A673 (cell line): ENCODE measurements around the gene LCMT1. TPM values are rescaled to one million over a fixed set of nuclear protein-coding genes. Genes with fewer than 3 reads are reported as not detected.

Experiments used
- BruUV-seq: library from RNA; stranded (reverse); fragments of 400-500 nt; replicated peaks from 2 replicates; lab custom pipeline; 2021; lab: Mats Ljungman, UMichigan
- CTCF ChIA-PET: fragments of 300-600 bp; sonication (Branson Sonifier 250); formaldehyde crosslinking; loops from one replicate; lab custom pipeline; 2022; ENCODE audit warnings: antibody characterized with exemption; lab: Charles Lee
- POLR2A ChIA-PET: fragments of 300-600 bp; sonication (Branson Sonifier 250); formaldehyde crosslinking; loops from one replicate; lab custom pipeline; 2022; ENCODE audit warnings: antibody characterized with exemption; ENCODE audit not compliant: low non-redundant PET; lab: Charles Lee
- DNase-seq: peaks from one replicate; pipeline ENCODE4 v3.0.0-alpha.2; 2015; ENCODE audit warnings: low spot score
- H3K27ac ChIP-seq: fragments of 200-600 bp; sonication (generic); 2 replicates; pipeline ENCODE4 v1.5.1; 2016; ENCODE audit warnings: mixed run types, low read depth, mild to moderate bottlenecking, mixed read lengths, antibody characterized with exemption, low read length; ENCODE audit not compliant: poor library complexity, severe bottlenecking
- H3K27me3 ChIP-seq: fragments of 200-600 bp; sonication (generic); replicated peaks from 2 replicates; pipeline ENCODE4 v1.6.1; 2017; ENCODE audit warnings: mixed run types, low read depth, mild to moderate bottlenecking, mixed read lengths, antibody characterized with exemption, low read length; ENCODE audit not compliant: insufficient read depth, poor library complexity
- H3K36me3 ChIP-seq: fragments of 200-600 bp; sonication (generic); 2 replicates; pipeline ENCODE4 v1.6.1; 2016; ENCODE audit warnings: mixed run types, mild to moderate bottlenecking, mixed read lengths, antibody characterized with exemption, low read length; ENCODE audit not compliant: insufficient read depth, poor library complexity, severe bottlenecking
- H3K4me1 ChIP-seq: fragments of 200-600 bp; sonication (generic); 2 replicates; pipeline ENCODE4 v1.6.1; 2017; ENCODE audit warnings: mixed run types, mild to moderate bottlenecking, mixed read lengths, antibody characterized with exemption, low read length; ENCODE audit not compliant: insufficient read depth, poor library complexity, severe bottlenecking
- H3K4me3 ChIP-seq: fragments of 200-600 bp; sonication (generic); 2 replicates; pipeline ENCODE4 v1.5.1; 2016; ENCODE audit warnings: low read depth, mixed run types, mild to moderate bottlenecking, mixed read lengths, low read length; ENCODE audit not compliant: poor library complexity, severe bottlenecking
- H3K9me3 ChIP-seq: fragments of 200-600 bp; sonication (generic); 2 replicates; pipeline ENCODE4 v1.6.1; 2016; ENCODE audit warnings: mixed run types, low read depth, mild to moderate bottlenecking, mixed read lengths, antibody characterized with exemption, low read length; ENCODE audit not compliant: poor library complexity, severe bottlenecking
- CTCF ChIP-seq: fragments of 300-800, 200-600 bp; sonication (generic); conservative IDR thresholded peaks from 2 replicates; pipeline ENCODE4 v1.5.1; 2017; ENCODE audit warnings: low read depth, mild to moderate bottlenecking, antibody characterized with exemption, low read length, moderate library complexity, mixed read lengths
- EZH2 ChIP-seq: fragments of 200-600 bp; sonication (generic); IDR thresholded peaks from 2 replicates; pipeline ENCODE4 v1.6.1; 2017; ENCODE audit warnings: borderline replicate concordance, low read depth, mild to moderate bottlenecking, mixed read lengths, antibody characterized with exemption, low read length; ENCODE audit not compliant: poor library complexity, severe bottlenecking
- intact Hi-C: fragments of 100-400 bp; cut with micrococcal nuclease; formaldehyde crosslinking; loops from one replicate; pipeline ENCODE4 v1.10.0; 2022; ENCODE audit not compliant: unreplicated experiment
- total RNA-seq: library from RNA; stranded (reverse); gene quantifications from 2 replicates; pipeline ENCODE4 v1.2.3, GENCODE V29; 2021

Gene LCMT1
- total RNA-seq, 1 experiment from 2014 or later = 56.3 TPM

- no TSS peak for BruUV-seq
- no peaks in the 10 kb centered on the region for H3K4me1 ChIP-seq
- no peak for DNase-seq
- peaks cover 27% of the 10 kb centered on the region for H3K36me3 ChIP-seq
- POLR2A ChIA-PET = no interaction called here
- no peak overlapping the region for H3K4me3 ChIP-seq
- H3K27me3 ChIP-seq = no peaks in the 10 kb centered on the region
- H3K27ac ChIP-seq = no peak overlapping the region
- H3K9me3 ChIP-seq = no peaks in the 10 kb centered on the region
- intact Hi-C loops = no loop called here
- TF ChIP-seq CTCF (no peak), EZH2 (no peak)
- CTCF ChIA-PET = no interaction called here
Observed at GRCh38 chr16:25138130-25138529, 26.6 kb downstream of the LCMT1 start.

GRCh38 chr16:25140459-25140858 is 28.9 kb downstream of the LCMT1 start:
- intact Hi-C loops = no loop called here
- Histone ChIP-seq H3K4me3 (no peak overlapping the region), H3K27me3 (no peaks in the 10 kb centered on the region), H3K4me1 (no peaks in the 10 kb centered on the region), H3K36me3 (peaks cover 18% of the 10 kb centered on the region), H3K9me3 (no peaks in the 10 kb centered on the region), H3K27ac (no peak overlapping the region)
- no peak for DNase-seq
- BruUV-seq = no TSS peak
- ChIA-PET CTCF (no interaction called here), POLR2A (no interaction called here)
- no peak for TF ChIP-seq CTCF
- TF ChIP-seq EZH2 = no peak

GRCh38 chr16:25141648-25142047 is 30.1 kb downstream of the LCMT1 start:
- BruUV-seq = no TSS peak
- no peak overlapping the region for H3K27ac ChIP-seq
- no peaks in the 10 kb centered on the region for H3K27me3 ChIP-seq
- H3K4me3 ChIP-seq = no peak overlapping the region
- intact Hi-C loops = no loop called here
- H3K4me1 ChIP-seq = no peaks in the 10 kb centered on the region
- TF ChIP-seq CTCF = no peak
- no peak for TF ChIP-seq EZH2
- ChIA-PET CTCF (no interaction called here), POLR2A (no interaction called here)
- DNase-seq = no peak
- H3K36me3 ChIP-seq = peaks cover 18% of the 10 kb centered on the region
- H3K9me3 ChIP-seq = no peaks in the 10 kb centered on the region
